Measurements from ENCODE around the gene GRM7. TPM values are rescaled to one million over a fixed set of nuclear protein-coding genes. Genes with fewer than 3 reads are reported as not detected.

GRM7 gene
- total RNA-seq, 2 experiments from 2014 or later = not detected

DNA sequence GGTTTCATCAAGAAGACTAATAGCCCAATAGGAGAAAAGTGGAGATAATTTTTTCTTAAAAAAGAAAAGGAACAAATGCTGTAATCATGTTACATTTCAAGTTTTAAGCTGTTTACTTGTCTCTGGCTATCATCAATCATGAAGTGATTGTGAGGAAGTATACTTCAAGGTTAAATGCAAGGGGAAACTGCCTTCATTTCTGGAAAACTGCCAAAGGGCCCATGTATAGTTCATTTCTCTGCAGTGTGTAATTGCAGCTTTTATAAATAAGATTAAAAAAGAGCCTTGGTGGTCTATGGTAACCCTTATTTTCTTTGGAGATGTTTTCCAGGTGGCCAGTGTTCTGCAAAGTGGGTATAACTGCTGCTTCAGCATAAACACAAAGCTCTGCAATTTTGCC is 101.9 kb downstream of the GRM7 start:
- ATAC-seq (no peak), DNase-seq (no peak)
- H3K27ac Mint-ChIP-seq = no peak overlapping the region
- H3K4me3 Mint-ChIP-seq = no peak overlapping the region
- ChIA-PET POLR2A (no interaction called here), CTCF (interaction anchor here (1.0 kb wide), 1 partner anchor 9 kb away, joined by 3 read pairs; no protein-coding TSS in a partner anchor)
- intact Hi-C loops (cut with micrococcal nuclease) = no loop called here
- no peaks in the 10 kb centered on the region for H3K9me3 Mint-ChIP-seq
- TF ChIP-seq CTCF (IDR thresholded peaks at IDR 0.05) = no peak
- H3K4me1 Mint-ChIP-seq (ENCODE audit: low read depth) = no peaks in the 10 kb centered on the region
- no peaks in the 10 kb centered on the region for H3K36me3 Mint-ChIP-seq (ENCODE audit: low read depth)
- no peaks in the 10 kb centered on the region for H3K27me3 Mint-ChIP-seq

DNA sequence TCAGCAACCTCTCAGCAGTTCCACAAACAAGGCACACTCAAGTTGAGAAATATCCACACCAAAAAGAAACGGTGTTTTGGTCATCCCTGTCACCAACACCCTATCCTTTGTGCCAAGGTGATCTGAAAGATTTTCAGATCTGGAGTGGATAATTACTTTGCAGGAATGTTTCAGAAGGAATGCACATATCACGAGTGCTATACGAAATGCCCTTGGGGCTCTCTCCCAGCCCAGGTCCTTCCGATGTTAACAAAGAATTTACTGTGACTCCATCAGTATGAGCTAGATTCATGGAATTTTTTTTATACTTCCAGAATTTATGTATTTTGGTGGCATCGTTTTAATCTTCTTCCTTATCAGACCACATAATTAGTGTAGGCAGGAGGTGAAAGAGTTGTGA is 105.0 kb downstream of the GRM7 start:
- Mint-ChIP-seq H3K4me1 (ENCODE audit: low read depth) (no peaks in the 10 kb centered on the region), H3K27ac (no peak overlapping the region), H3K4me3 (no peak overlapping the region), H3K36me3 (ENCODE audit: low read depth) (no peaks in the 10 kb centered on the region), H3K9me3 (peaks cover 2% of the 10 kb centered on the region), H3K27me3 (no peaks in the 10 kb centered on the region)
- no peak for TF ChIP-seq CTCF (IDR thresholded peaks at IDR 0.05)
- ChIA-PET CTCF (no interaction called here), POLR2A (no interaction called here)
- DNase-seq = no peak
- no peak for ATAC-seq
- intact Hi-C loops (cut with micrococcal nuclease) = no loop called here

DNA sequence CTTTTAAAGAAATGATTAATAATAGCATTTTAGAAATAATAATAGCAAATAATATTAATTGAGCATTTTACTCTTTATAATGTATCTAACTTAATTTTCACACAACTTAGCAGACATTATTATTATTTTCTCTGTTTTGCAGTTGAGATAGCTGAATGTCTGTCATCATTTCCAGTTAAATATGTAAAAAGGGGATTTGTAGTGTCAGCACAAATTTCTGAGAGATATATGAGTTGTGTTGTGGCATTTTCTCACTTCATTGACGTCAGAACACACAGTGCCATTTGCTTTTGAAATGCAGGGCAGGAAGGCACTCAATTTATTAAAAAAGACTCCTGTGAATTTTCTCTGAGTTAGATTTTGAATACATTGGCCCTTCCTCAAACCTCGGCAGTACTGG is 111.0 kb downstream of the GRM7 start:
- Mint-ChIP-seq H3K4me1 (ENCODE audit: low read depth) (no peaks in the 10 kb centered on the region), H3K4me3 (no peak overlapping the region), H3K36me3 (ENCODE audit: low read depth) (no peaks in the 10 kb centered on the region), H3K27ac (no peak overlapping the region), H3K27me3 (no peaks in the 10 kb centered on the region), H3K9me3 (peaks cover 3% of the 10 kb centered on the region)
- no peak for TF ChIP-seq CTCF (IDR thresholded peaks at IDR 0.05)
- intact Hi-C loops (cut with micrococcal nuclease) = no loop called here
- DNase-seq (no peak), ATAC-seq (no peak)
- CTCF ChIA-PET = no interaction called here
- POLR2A ChIA-PET = no interaction called here

DNA sequence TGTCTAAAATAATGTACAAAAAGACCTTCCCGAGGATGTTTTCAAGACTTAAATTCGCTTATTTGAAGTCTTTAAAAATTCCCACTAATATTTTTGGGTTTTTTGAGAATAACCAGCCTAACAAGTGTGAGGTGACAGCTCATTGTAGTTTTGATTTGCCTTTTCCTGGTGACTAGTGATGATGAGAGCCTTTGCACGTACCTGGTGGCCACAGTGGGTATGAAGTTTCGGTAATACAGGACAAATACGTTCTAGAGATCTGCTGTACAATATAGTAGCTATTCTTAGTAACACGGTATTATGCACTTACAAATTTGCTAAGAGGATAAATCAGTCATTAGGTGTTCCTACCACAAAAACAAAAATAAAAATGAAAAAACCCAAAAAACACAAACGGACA is 124.9 kb downstream of the GRM7 start:
- POLR2A ChIA-PET = no interaction called here
- DNase-seq = no peak
- intact Hi-C loops (cut with micrococcal nuclease) = no loop called here
- Mint-ChIP-seq H3K4me1 (ENCODE audit: low read depth) (no peaks in the 10 kb centered on the region), H3K27ac (no peak overlapping the region), H3K4me3 (no peak overlapping the region), H3K9me3 (peaks cover 10% of the 10 kb centered on the region), H3K36me3 (ENCODE audit: low read depth) (no peaks in the 10 kb centered on the region), H3K27me3 (no peaks in the 10 kb centered on the region)
- CTCF ChIA-PET = no interaction called here
- ATAC-seq = no peak
- no peak for TF ChIP-seq CTCF (IDR thresholded peaks at IDR 0.05)

- H3K36me3 Mint-ChIP-seq (ENCODE audit: low read depth) = no peaks in the 10 kb centered on the region
- no peaks in the 10 kb centered on the region for H3K27me3 Mint-ChIP-seq
- TF ChIP-seq CTCF (IDR thresholded peaks at IDR 0.05) = no peak
- no peak overlapping the region for H3K4me3 Mint-ChIP-seq
- no peak overlapping the region for H3K27ac Mint-ChIP-seq
- H3K4me1 Mint-ChIP-seq (ENCODE audit: low read depth) = no peaks in the 10 kb centered on the region
- intact Hi-C loops (cut with micrococcal nuclease) = no loop called here
- ChIA-PET POLR2A (interaction anchor here (0.7 kb wide), 2 partner anchors 35 to 413 kb away, joined by 3 read pairs; no protein-coding TSS in a partner anchor), CTCF (no interaction called here)
- no peak for DNase-seq
- no peak for ATAC-seq
- peaks cover 4% of the 10 kb centered on the region for H3K9me3 Mint-ChIP-seq
Measured at GRCh38 chr3:6989608-6990291, 128.8 kb downstream of the GRM7 start.
